A549 (cell line): ENCODE data around the gene CX3CR1. TPM values are rescaled to one million over a fixed set of nuclear protein-coding genes. Genes with fewer than 3 reads are reported as not detected.

Experiments
- ATAC-seq, 2 experiments: fragments of 200-7000 bp in 1 of 2; fragments of >200 bp in 1 of 2; cut with Nextera tagmentation in 1 of 2; cut with Tn5 transposase in 1 of 2; 3 replicates each; pipeline versions ENCODE4 v1.8.0 to v1.9.1; 2018 to 2020; ENCODE audit warnings: mild to moderate bottlenecking in 1 of 2, moderate library complexity in 1 of 2
- CTCF ChIA-PET: fragments of 300-600 bp; sonication (Branson Sonifier 250); formaldehyde crosslinking; extraction: SDS; loops from one replicate; lab custom pipeline; 2021; ENCODE audit warnings: antibody characterized with exemption, inconsistent platforms; lab: Yijun Ruan, JAX
- POLR2A ChIA-PET: fragments of 350-600 bp; formaldehyde crosslinking; extraction: SDS; loops from one replicate; lab custom pipeline; 2021; ENCODE audit warnings: antibody characterized with exemption, inconsistent platforms; lab: Yijun Ruan, JAX
- DNase-seq, 2 experiments: peaks; one replicate each; pipeline versions ENCODE4 v3.0.0 to v3.0.0-alpha.2; 2011 to 2016; ENCODE audit warnings: low read depth in 1 of 2, low spot score in 1 of 2
- FAIRE-seq: peaks from 2 replicates; lab custom pipeline; 2011; peaks lifted over from hg19 to GRCh38; lab: Jason Lieb, UNC
- H3K27ac ChIP-seq, 2 experiments: fragments of >200 bp; sonication (Bioruptor Twin); formaldehyde crosslinking; 3 replicates each; pipeline ENCODE4 v1.5.1; 2016 to 2017
- H3K4me1 ChIP-seq: fragments of >200 bp; sonication (Bioruptor Twin); formaldehyde crosslinking; 3 replicates; pipeline ENCODE4 v1.6.1; 2016
- H3K4me2 ChIP-seq: fragments of >200 bp; sonication (Bioruptor Twin); formaldehyde crosslinking; 3 replicates; pipeline ENCODE4 v1.6.1; 2016
- H3K4me3 ChIP-seq: fragments of >200 bp; sonication (Bioruptor Twin); formaldehyde crosslinking; 3 replicates; pipeline ENCODE4 v1.5.1; 2016
- H3K9me3 ChIP-seq: fragments of >200 bp; sonication (Bioruptor Twin); formaldehyde crosslinking; 3 replicates; pipeline ENCODE4 v1.6.1; 2016
- ATOH8 ChIP-seq: fragments of 250-450 bp; sonication (Bioruptor Pico); IDR thresholded peaks from 2 replicates; pipeline ENCODE4 v1.5.0; 2020; ENCODE audit warnings: low read depth, mild to moderate bottlenecking, moderate library complexity
- CBX2 ChIP-seq: fragments of 200-600 bp; sonication (generic); IDR thresholded peaks from 2 replicates; pipeline ENCODE4 v1.6.1; 2016; ENCODE audit warnings: low read depth, mild to moderate bottlenecking, borderline replicate concordance
- CEBPB ChIP-seq, 2 experiments: fragments of >200 bp in 1 of 2; sonication (Bioruptor Twin) in 1 of 2; formaldehyde crosslinking in 1 of 2; IDR thresholded peaks; 2 replicates each; pipeline ENCODE4 v1.6.1; 2012 to 2016
- CHD2 ChIP-seq: fragments of 150-350 bp; IDR thresholded peaks from 2 replicates; pipeline ENCODE4 v1.6.1; 2014; ENCODE audit warnings: low read length; ENCODE audit not compliant: partially characterized antibody
- EHF ChIP-seq: fragments of 250-450 bp; sonication (Bioruptor Pico); IDR thresholded peaks from 2 replicates; pipeline ENCODE4 v1.5.0; 2020; ENCODE audit warnings: mild to moderate bottlenecking
- EHMT2 ChIP-seq: fragments of 200-600 bp; sonication (generic); IDR thresholded peaks from 2 replicates; pipeline ENCODE4 v1.6.1; 2016; ENCODE audit warnings: antibody characterized with exemption, low read depth, mild to moderate bottlenecking, moderate library complexity
- EP300 ChIP-seq, 2 experiments: fragments of >200 bp; sonication (Bioruptor Twin); formaldehyde crosslinking; IDR thresholded peaks; 2 replicates in 1 of 2; 3 replicates in 1 of 2; pipeline ENCODE4 v1.6.1; 2016 to 2017
- HDAC2 ChIP-seq: fragments of 200-600 bp; sonication (generic); IDR thresholded peaks from 2 replicates; pipeline ENCODE4 v1.6.1; 2016
- HES2 ChIP-seq: fragments of >200 bp; sonication (Bioruptor Twin); formaldehyde crosslinking; IDR thresholded peaks from 2 replicates; pipeline ENCODE4 v1.6.1; 2016
- HMGXB4 ChIP-seq: fragments of 250-450 bp; sonication (Bioruptor Pico); IDR thresholded peaks from 2 replicates; pipeline ENCODE4 v1.5.0; 2021; ENCODE audit warnings: mild to moderate bottlenecking, moderate library complexity, borderline replicate concordance
- HOXA7 ChIP-seq: fragments of 250-450 bp; sonication (Bioruptor Pico); IDR thresholded peaks from 2 replicates; pipeline ENCODE4 v1.5.0; 2020; ENCODE audit warnings: mild to moderate bottlenecking, moderate library complexity
- HOXB13 ChIP-seq: fragments of 250-450 bp; sonication (Bioruptor Pico); IDR thresholded peaks from 2 replicates; pipeline ENCODE4 v1.5.0; 2020; ENCODE audit warnings: low read depth, mild to moderate bottlenecking, moderate library complexity
- JUN ChIP-seq, 2 experiments: fragments of >200 bp; sonication (Bioruptor Twin); formaldehyde crosslinking; IDR thresholded peaks; 2 replicates in 1 of 2; 3 replicates in 1 of 2; pipeline ENCODE4 v1.6.1; 2016 to 2017
- JUNB ChIP-seq: fragments of >200 bp; sonication (Bioruptor Twin); formaldehyde crosslinking; IDR thresholded peaks from 2 replicates; pipeline ENCODE4 v1.6.1; 2016
- KDM1A ChIP-seq: fragments of 200-600 bp; sonication (generic); IDR thresholded peaks from 2 replicates; pipeline ENCODE4 v1.6.1; 2016; ENCODE audit warnings: low read depth, mild to moderate bottlenecking
- MAFK ChIP-seq: fragments of 450-650 bp; IDR thresholded peaks from 2 replicates; pipeline ENCODE4 v1.6.1; 2014; ENCODE audit not compliant: partially characterized antibody
- PHF8 ChIP-seq: fragments of 200-600 bp; sonication (generic); IDR thresholded peaks from 2 replicates; pipeline ENCODE4 v1.6.1; 2016; ENCODE audit warnings: low read depth, mild to moderate bottlenecking, antibody characterized with exemption, moderate library complexity, borderline replicate concordance
- POLR2AphosphoS2 ChIP-seq: conservative IDR thresholded peaks from 2 replicates; pipeline ENCODE4 v1.6.1; 2012; ENCODE audit warnings: low read length, improper control_type of control experiment, inconsistent platforms
- REST ChIP-seq: fragments of 200-600 bp; sonication (generic); IDR thresholded peaks from 2 replicates; pipeline ENCODE4 v1.6.1; 2016; ENCODE audit warnings: antibody characterized with exemption, mild to moderate bottlenecking, moderate library complexity
- RNF2 ChIP-seq: fragments of 200-600 bp; sonication (generic); IDR thresholded peaks from 2 replicates; pipeline ENCODE4 v1.6.1; 2016; ENCODE audit warnings: low read depth, mild to moderate bottlenecking, antibody characterized with exemption, moderate library complexity, borderline replicate concordance
- SMC3 ChIP-seq: fragments of >200 bp; sonication (Bioruptor Twin); formaldehyde crosslinking; IDR thresholded peaks from 3 replicates; pipeline ENCODE4 v1.6.1; 2018; ENCODE audit warnings: inconsistent platforms
- SREBF2 ChIP-seq: fragments of 450-650 bp; IDR thresholded peaks from 2 replicates; pipeline ENCODE4 v1.6.1; 2014; ENCODE audit warnings: mild to moderate bottlenecking, moderate library complexity
- TP53 ChIP-seq: fragments of 250-450 bp; sonication (Bioruptor Pico); IDR thresholded peaks from 2 replicates; pipeline ENCODE4 v1.5.0; 2021; ENCODE audit warnings: mild to moderate bottlenecking, moderate library complexity
- ZFP36 ChIP-seq: fragments of 450-650 bp; IDR thresholded peaks from 2 replicates; pipeline ENCODE4 v1.6.1; 2014; ENCODE audit warnings: borderline replicate concordance; ENCODE audit not compliant: partially characterized antibody
- ZSCAN20 ChIP-seq: fragments of 250-450 bp; sonication (Bioruptor Pico); IDR thresholded peaks from 2 replicates; pipeline ENCODE4 v1.8.0; 2022; ENCODE audit warnings: mild to moderate bottlenecking, moderate library complexity
- WGBS: methylation state at CpG from one replicate; pipeline ENCODE4 v1.1.6; 2017; ENCODE audit errors: missing lambda C conversion rate; 5-methylcytosine and 5-hydroxymethylcytosine counted together
- polyA plus RNA-seq, 4 experiments: library from polyadenylated mRNA; depleted of rRNA in 3 of 4; stranded (reverse); fragments of >200 nt; fragmentation: RNase III in 1 of 4; extraction: RNeasy Plus Mini Kit Qiagen cat#74134 plus additional on column Dnase treatment in 1 of 4; gene quantifications; 2 replicates in 3 of 4; 3 replicates in 1 of 4; pipeline ENCODE4 v1.2.3, GENCODE V29; 2011 to 2017

The CX3CR1 gene
- polyA plus RNA-seq, 2 of the 4 experiments (the other 2 are of a cell fraction) = 0.06 to 0.14 TPM

GRCh38 chr3:39264053-39264452 lies 15.8 kb downstream of the CX3CR1 start (continued):
- no peak for TF ChIP-seq PHF8
- no peak for TF ChIP-seq MAFK
- TF ChIP-seq JUN (IDR thresholded peaks at IDR 0.05) = no peak

GRCh38 chr3:39263576-39263975 lies 16.3 kb downstream of the CX3CR1 start:
- no peak overlapping the region for H3K27ac ChIP-seq
- H3K4me2 ChIP-seq = no peak overlapping the region
- ATAC-seq (no peak), FAIRE-seq (no peak), DNase-seq (no peak)
- H3K4me3 ChIP-seq = no peak overlapping the region
- no peaks in the 10 kb centered on the region for H3K9me3 ChIP-seq
- 11% methylated on average over 6 of the region's 6 CpGs for WGBS
- POLR2A ChIA-PET = no interaction called here
- CTCF ChIA-PET = interaction anchor here (2.6 to 4.4 kb wide), 4 partner anchors 25 to 137 kb away, joined by 10 to 14 read pairs (median 11); no protein-coding TSS in a partner anchor
- H3K4me1 ChIP-seq = peaks cover 10% of the 10 kb centered on the region; the same call in 2 of the 3 replicates
- no peak for TF ChIP-seq TP53
- no peak for TF ChIP-seq EP300 (IDR thresholded peaks at IDR 0.05)
- no peak for TF ChIP-seq EHF
- TF ChIP-seq MAFK = no peak
- no peak for TF ChIP-seq CBX2
- TF ChIP-seq REST = no peak
- no peak for TF ChIP-seq HOXB13

- H3K9me3 ChIP-seq = no peaks in the 10 kb centered on the region
- no peak for ATAC-seq
- ChIA-PET CTCF (interaction anchor here (1.4 to 4.4 kb wide), 5 partner anchors 9 to 136 kb away, joined by 5 to 14 read pairs (median 10); no protein-coding TSS in a partner anchor), POLR2A (no interaction called here)
- H3K4me2 ChIP-seq = no peak overlapping the region
- H3K27ac ChIP-seq = no peak overlapping the region
- peaks cover 10% of the 10 kb centered on the region; the same call in 2 of the 3 replicates for H3K4me1 ChIP-seq
- TF ChIP-seq HDAC2 = no peak
- TF ChIP-seq CBX2 = no peak
- TF ChIP-seq POLR2AphosphoS2 = no peak
- no peak for TF ChIP-seq ZSCAN20 (CRISPR knock-in tag)
- TF ChIP-seq HOXA7 (CRISPR knock-in tag) = no peak
- TF ChIP-seq SMC3 = no peak
- no peak for TF ChIP-seq ATOH8 (CRISPR knock-in tag)
- no peak for TF ChIP-seq CHD2
- DNase-seq = no peak
- WGBS = 65% methylated on average over 8 of the region's 8 CpGs
- no peak for FAIRE-seq
- no peak overlapping the region for H3K4me3 ChIP-seq
Measured at GRCh38 chr3:39262846-39263245, 17.0 kb downstream of the CX3CR1 start.

GRCh38 chr3:39261726-39262125 lies 18.1 kb downstream of the CX3CR1 start:
- DNase-seq (no peak), FAIRE-seq (no peak), ATAC-seq (peak in 1 of 2 experiments; percentile 11; a peak in 1 of 6 replicates)
- Histone ChIP-seq H3K4me3 (no peak overlapping the region), H3K27ac (no peak overlapping the region), H3K4me2 (no peak overlapping the region), H3K4me1 (peaks cover 10% of the 10 kb centered on the region; the same call in 2 of the 3 replicates), H3K9me3 (no peaks in the 10 kb centered on the region)
- POLR2A ChIA-PET = no interaction called here
- no peak for TF ChIP-seq EHMT2
- TF ChIP-seq CEBPB (IDR thresholded peaks at IDR 0.05) = no peak
- no peak for TF ChIP-seq KDM1A
- TF ChIP-seq HMGXB4 = no peak
- no peak for TF ChIP-seq TP53
- no peak for TF ChIP-seq SMC3
- TF ChIP-seq ZSCAN20 (CRISPR knock-in tag) = no peak
- TF ChIP-seq HES2 = no peak
- TF ChIP-seq HOXA7 (CRISPR knock-in tag) = no peak
- TF ChIP-seq JUNB = no peak
- TF ChIP-seq RNF2 = no peak
- TF ChIP-seq CHD2 = no peak
- TF ChIP-seq ZFP36 = no peak
- no peak for TF ChIP-seq CBX2
- TF ChIP-seq SREBF2 = no peak
- no peak for TF ChIP-seq HDAC2
- CTCF ChIA-PET = interaction anchor here (0.6 to 4.4 kb wide), 7 partner anchors 10 to 135 kb away, joined by 3 to 14 read pairs (median 5); partner anchors contain the start of gene XIRP1
